IPS DF 6.9 (cell line): Measurements from ENCODE around the gene HMCN2.

ENCODE experiments used
- DNase-seq: peaks from one replicate; pipeline ENCODE4 v3.0.0-alpha.2; 2013; ENCODE audit warnings: low read depth, low spot score
- H3K27ac ChIP-seq: one replicate; pipeline ENCODE4 v1.5.1; 2013; ENCODE audit warnings: low read length, control low read depth
- H3K27me3 ChIP-seq: 2 replicates; pipeline ENCODE4 v1.6.1; 2013; ENCODE audit warnings: mild to moderate bottlenecking, low read length; ENCODE audit not compliant: control insufficient read depth, insufficient read depth
- H3K36me3 ChIP-seq: 2 replicates; pipeline ENCODE4 v1.6.1; 2013; ENCODE audit warnings: low read length; ENCODE audit not compliant: control insufficient read depth, insufficient read depth
- H3K4me1 ChIP-seq: 2 replicates; pipeline ENCODE4 v1.6.1; 2013; ENCODE audit warnings: low read length; ENCODE audit not compliant: control insufficient read depth, insufficient read depth
- H3K4me3 ChIP-seq: 2 replicates; pipeline ENCODE4 v1.5.1; 2013; ENCODE audit warnings: mild to moderate bottlenecking, low read length
- H3K9me3 ChIP-seq: 2 replicates; pipeline ENCODE4 v1.6.1; 2013; ENCODE audit warnings: low read length, inconsistent platforms; ENCODE audit not compliant: control insufficient read depth, insufficient read depth
- WGBS: extraction: QIAGEN DNeasy Blood & Tissue Kit; methylation state at CpG from one replicate; pipeline ENCODE4 v1.1.7; 2013; ENCODE audit warnings: mixed read lengths, missing lambda C conversion rate; ENCODE audit not compliant: insufficient read length, insufficient coverage; 5-methylcytosine and 5-hydroxymethylcytosine counted together

The HMCN2 gene

GRCh38 chr9:130354806-130355205, 89.2 kb downstream of the HMCN2 start:
- no peak overlapping the region for H3K4me3 ChIP-seq
- DNase-seq, result no peak
- H3K27ac ChIP-seq, result no peak overlapping the region
- peaks cover 5% of the 10 kb centered on the region; the same call in 1 of the 2 replicates for H3K36me3 ChIP-seq
- no peaks in the 10 kb centered on the region for H3K27me3 ChIP-seq
- no peaks in the 10 kb centered on the region for H3K9me3 ChIP-seq
- WGBS, result no CpG with 5 or more reads among the region's 18 CpGs
- no peaks in the 10 kb centered on the region for H3K4me1 ChIP-seq

- Histone ChIP-seq H3K9me3 (no peaks in the 10 kb centered on the region), H3K4me1 (no peaks in the 10 kb centered on the region), H3K27me3 (no peaks in the 10 kb centered on the region), H3K4me3 (no peak overlapping the region), H3K36me3 (peaks cover 5% of the 10 kb centered on the region), H3K27ac (no peak overlapping the region)
- no peak for DNase-seq
- WGBS, result no CpG with 5 or more reads among the region's 13 CpGs
Measured at GRCh38 chr9:130356033-130356432, 90.5 kb downstream of the HMCN2 start.

GRCh38 chr9:130356877-130357584, 91.5 kb downstream of the HMCN2 start:
- Histone ChIP-seq H3K36me3 (peaks cover 5% of the 10 kb centered on the region), H3K4me3 (no peak overlapping the region), H3K9me3 (no peaks in the 10 kb centered on the region), H3K4me1 (no peaks in the 10 kb centered on the region), H3K27ac (no peak overlapping the region), H3K27me3 (no peaks in the 10 kb centered on the region)
- WGBS, result no CpG with 5 or more reads among the region's 1 CpG
- DNase-seq, result no peak

GRCh38 chr9:130358928-130359327, 93.4 kb downstream of the HMCN2 start:
- no peaks in the 10 kb centered on the region for H3K4me1 ChIP-seq
- H3K36me3 ChIP-seq, result peaks cover 5% of the 10 kb centered on the region
- H3K27ac ChIP-seq, result no peak overlapping the region
- no peaks in the 10 kb centered on the region for H3K27me3 ChIP-seq
- DNase-seq, result no peak
- no CpG with 5 or more reads among the region's 7 CpGs for whole genome bisulfite sequencing
- H3K9me3 ChIP-seq, result no peaks in the 10 kb centered on the region
- no peak overlapping the region for H3K4me3 ChIP-seq

GRCh38 chr9:130359819-130360218, 94.3 kb downstream of the HMCN2 start:
- H3K27me3 ChIP-seq, result no peaks in the 10 kb centered on the region
- no peaks in the 10 kb centered on the region for H3K4me1 ChIP-seq
- no peak overlapping the region for H3K4me3 ChIP-seq
- H3K36me3 ChIP-seq, result peaks cover 5% of the 10 kb centered on the region
- DNase-seq, result no peak
- WGBS, result no CpG with 5 or more reads among the region's 9 CpGs
- H3K27ac ChIP-seq, result no peak overlapping the region
- no peaks in the 10 kb centered on the region for H3K9me3 ChIP-seq

- 100% methylated on average over 1 of the region's 1 CpG for WGBS
- Histone ChIP-seq H3K36me3 (peaks cover 5% of the 10 kb centered on the region), H3K4me3 (no peak overlapping the region), H3K27ac (no peak overlapping the region), H3K27me3 (no peaks in the 10 kb centered on the region), H3K4me1 (no peaks in the 10 kb centered on the region), H3K9me3 (no peaks in the 10 kb centered on the region)
- DNase-seq, result no peak
Measured at GRCh38 chr9:130360672-130361071, 95.1 kb downstream of the HMCN2 start.

- Histone ChIP-seq H3K4me3 (no peak overlapping the region), H3K4me1 (no peaks in the 10 kb centered on the region), H3K9me3 (no peaks in the 10 kb centered on the region), H3K27me3 (no peaks in the 10 kb centered on the region), H3K36me3 (peaks cover 3% of the 10 kb centered on the region; the same call in 1 of the 2 replicates), H3K27ac (no peak overlapping the region)
- DNase-seq, result no peak
- WGBS, result no CpG with 5 or more reads among the region's 9 CpGs
Measured at GRCh38 chr9:130361873-130362362, 96.4 kb downstream of the HMCN2 start.

GRCh38 chr9:130362691-130363090, 97.1 kb downstream of the HMCN2 start:
- WGBS, result no CpG with 5 or more reads among the region's 13 CpGs
- DNase-seq, result no peak
- no peaks in the 10 kb centered on the region for H3K27me3 ChIP-seq
- no peaks in the 10 kb centered on the region for H3K9me3 ChIP-seq
- H3K27ac ChIP-seq, result no peak overlapping the region
- no peak overlapping the region for H3K4me3 ChIP-seq
- H3K36me3 ChIP-seq, result peaks cover 3% of the 10 kb centered on the region; the same call in 1 of the 2 replicates
- no peaks in the 10 kb centered on the region for H3K4me1 ChIP-seq

GRCh38 chr9:130363755-130364404, 98.3 kb downstream of the HMCN2 start:
- DNase-seq, result no peak
- Histone ChIP-seq H3K4me1 (no peaks in the 10 kb centered on the region; the same call in 1 of the 2 replicates), H3K36me3 (no peaks in the 10 kb centered on the region; the same call in 1 of the 2 replicates), H3K27me3 (no peaks in the 10 kb centered on the region), H3K9me3 (no peaks in the 10 kb centered on the region), H3K4me3 (no peak overlapping the region), H3K27ac (no peak overlapping the region)
- WGBS, result 100% methylated on average over 1 of the region's 9 CpGs

GRCh38 chr9:130364619-130365322, 99.2 kb downstream of the HMCN2 start:
- Histone ChIP-seq H3K27ac (no peak overlapping the region), H3K4me1 (no peaks in the 10 kb centered on the region; the same call in 1 of the 2 replicates), H3K36me3 (no peaks in the 10 kb centered on the region; the same call in 1 of the 2 replicates), H3K9me3 (no peaks in the 10 kb centered on the region), H3K27me3 (no peaks in the 10 kb centered on the region), H3K4me3 (no peak overlapping the region)
- no peak for DNase-seq
- WGBS, result no CpG with 5 or more reads among the region's 13 CpGs
